T-helper 1 cell (primary cell): ENCODE data around the gene CPZ.

ENCODE experiments used
- DNase-seq, 5 donors: peaks; one replicate each; pipeline ENCODE4 v3.0.0-alpha.2; 2012 to 2020

The CPZ gene

GRCh38 chr4:8581094-8581861 is 11.3 kb upstream of the CPZ start:
- no peak for DNase-seq

GRCh38 chr4:8582016-8582415 is 10.5 kb upstream of the CPZ start:
- no peak for DNase-seq

GRCh38 chr4:8582436-8582835 is 10.1 kb upstream of the CPZ start:
- DNase-seq, result no peak

- DNase-seq, result no peak
Observed at GRCh38 chr4:8582941-8583654, 9.5 kb upstream of the CPZ start.

- DNase-seq, result no peak
Observed at GRCh38 chr4:8583655-8584025, 8.9 kb upstream of the CPZ start.

GRCh38 chr4:8585186-8585585 is 7.4 kb upstream of the CPZ start:
- DNase-seq, result no peak

GRCh38 chr4:8585721-8586212 is 6.8 kb upstream of the CPZ start:
- DNase-seq, result no peak

- DNase-seq, result no peak
Observed at GRCh38 chr4:8586246-8586645, 6.3 kb upstream of the CPZ start.

GRCh38 chr4:8586671-8587468 is 5.7 kb upstream of the CPZ start:
- no peak for DNase-seq

GRCh38 chr4:8587469-8588195 is 4.9 kb upstream of the CPZ start:
- no peak for DNase-seq

- no peak for DNase-seq
Observed at GRCh38 chr4:8588196-8588470, 4.4 kb upstream of the CPZ start.

GRCh38 chr4:8589336-8589735 is 3.2 kb upstream of the CPZ start:
- no peak for DNase-seq

- no peak for DNase-seq
Observed at GRCh38 chr4:8589823-8590545, 2.6 kb upstream of the CPZ start.

GRCh38 chr4:8590546-8590880 is 2.1 kb upstream of the CPZ start:
- no peak for DNase-seq

- DNase-seq, result no peak
Observed at GRCh38 chr4:8591114-8591513, 1.5 kb upstream of the CPZ start.

- no peak for DNase-seq
Observed at GRCh38 chr4:8591626-8592365, 769 bp upstream of the CPZ start.

- no peak for DNase-seq
Observed at GRCh38 chr4:8593264-8594096, 915 bp downstream of the CPZ start.

- DNase-seq, result peak in 1 of 5 donors; percentile 23
Observed at GRCh38 chr4:8594097-8595038, 1.8 kb downstream of the CPZ start.

GRCh38 chr4:8595237-8596087 is 2.9 kb downstream of the CPZ start:
- no peak for DNase-seq
